ENCODE results near the gene PAX8.

The PAX8 gene

GRCh38 chr2:113200736-113201490, 77.8 kb downstream of the PAX8 start:
- DNase-seq, result no peak

GRCh38 chr2:113200236-113200635, 78.5 kb downstream of the PAX8 start:
- no peak for DNase-seq

- peak; percentile 72 for DNase-seq
Measured at GRCh38 chr2:113198790-113199612, 79.7 kb downstream of the PAX8 start.

- no peak for DNase-seq
Measured at GRCh38 chr2:113198048-113198789, 80.5 kb downstream of the PAX8 start.

- DNase-seq, result no peak
Measured at GRCh38 chr2:113197347-113198047, 81.2 kb downstream of the PAX8 start.

- DNase-seq, result no peak
Measured at GRCh38 chr2:113196839-113197238, 81.9 kb downstream of the PAX8 start.

GRCh38 chr2:113195923-113196501, 82.7 kb downstream of the PAX8 start:
- DNase-seq, result no peak

- no peak for DNase-seq
Measured at GRCh38 chr2:113192459-113193100, 86.1 kb downstream of the PAX8 start.

- DNase-seq, result no peak
Measured at GRCh38 chr2:113190871-113191270, 87.8 kb downstream of the PAX8 start.

GRCh38 chr2:113187771-113188170, 91.0 kb downstream of the PAX8 start:
- DNase-seq, result no peak

GRCh38 chr2:113186433-113186796, 92.3 kb downstream of the PAX8 start:
- no peak for DNase-seq

- no peak for DNase-seq
Measured at GRCh38 chr2:113185664-113186432, 92.9 kb downstream of the PAX8 start.

GRCh38 chr2:113184531-113185230, 94.0 kb downstream of the PAX8 start:
- no peak for DNase-seq

GRCh38 chr2:113183703-113184102, 95.0 kb downstream of the PAX8 start:
- DNase-seq, result no peak

GRCh38 chr2:113183264-113183663, 95.5 kb downstream of the PAX8 start:
- no peak for DNase-seq

- DNase-seq, result no peak
Measured at GRCh38 chr2:113182471-113183260, 96.1 kb downstream of the PAX8 start.

GRCh38 chr2:113181258-113182051, 97.3 kb downstream of the PAX8 start:
- DNase-seq, result peak; percentile 32

GRCh38 chr2:113180131-113180946, 98.4 kb downstream of the PAX8 start:
- no peak for DNase-seq

All from NCI-H510A (cell line).